NB4 (cell line): Measurements from ENCODE around the gene GLIPR1L2.

Experiments used
- DNase-seq: peaks from one replicate; pipeline ENCODE4 v3.0.0; 2010; ENCODE audit warnings: low read depth
- H3K4me3 ChIP-seq: one replicate; pipeline ENCODE4 v1.5.1; 2011; ENCODE audit warnings: mild to moderate bottlenecking, low read depth, low read length, moderate library complexity
- MYC ChIP-seq: IDR thresholded peaks from 2 replicates; pipeline ENCODE4 v1.6.1; 2011; ENCODE audit warnings: low read depth, low read length
- POLR2A ChIP-seq: IDR thresholded peaks from 2 replicates; pipeline ENCODE4 v1.6.1; 2011; ENCODE audit warnings: mild to moderate bottlenecking; ENCODE audit not compliant: insufficient read length; ENCODE audit errors: extremely low read depth
- TF ChIP-seq, protein P1 (sequence below): IDR thresholded peaks from one replicate; pipeline ENCODE4 v1.5.1; 2012; ENCODE audit warnings: low read depth, low read length
- TF ChIP-seq, protein P2 (sequence below): IDR thresholded peaks from 2 replicates; pipeline ENCODE4 v1.6.1; 2011; ENCODE audit warnings: low read depth, low read length

GLIPR1L2 gene

GRCh38 chr12:75374971-75375370 lies 15.9 kb upstream of the GLIPR1L2 start:
- no peak overlapping the region for H3K4me3 ChIP-seq
- TF ChIP-seq, protein P1, sequence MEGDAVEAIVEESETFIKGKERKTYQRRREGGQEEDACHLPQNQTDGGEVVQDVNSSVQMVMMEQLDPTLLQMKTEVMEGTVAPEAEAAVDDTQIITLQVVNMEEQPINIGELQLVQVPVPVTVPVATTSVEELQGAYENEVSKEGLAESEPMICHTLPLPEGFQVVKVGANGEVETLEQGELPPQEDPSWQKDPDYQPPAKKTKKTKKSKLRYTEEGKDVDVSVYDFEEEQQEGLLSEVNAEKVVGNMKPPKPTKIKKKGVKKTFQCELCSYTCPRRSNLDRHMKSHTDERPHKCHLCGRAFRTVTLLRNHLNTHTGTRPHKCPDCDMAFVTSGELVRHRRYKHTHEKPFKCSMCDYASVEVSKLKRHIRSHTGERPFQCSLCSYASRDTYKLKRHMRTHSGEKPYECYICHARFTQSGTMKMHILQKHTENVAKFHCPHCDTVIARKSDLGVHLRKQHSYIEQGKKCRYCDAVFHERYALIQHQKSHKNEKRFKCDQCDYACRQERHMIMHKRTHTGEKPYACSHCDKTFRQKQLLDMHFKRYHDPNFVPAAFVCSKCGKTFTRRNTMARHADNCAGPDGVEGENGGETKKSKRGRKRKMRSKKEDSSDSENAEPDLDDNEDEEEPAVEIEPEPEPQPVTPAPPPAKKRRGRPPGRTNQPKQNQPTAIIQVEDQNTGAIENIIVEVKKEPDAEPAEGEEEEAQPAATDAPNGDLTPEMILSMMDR: no peak
- TF ChIP-seq, protein P2, sequence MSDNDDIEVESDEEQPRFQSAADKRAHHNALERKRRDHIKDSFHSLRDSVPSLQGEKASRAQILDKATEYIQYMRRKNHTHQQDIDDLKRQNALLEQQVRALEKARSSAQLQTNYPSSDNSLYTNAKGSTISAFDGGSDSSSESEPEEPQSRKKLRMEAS: no peak
- TF ChIP-seq MYC (no peak), POLR2A (no peak)
- no peak for DNase-seq

GRCh38 chr12:75378354-75378753 lies 12.5 kb upstream of the GLIPR1L2 start:
- no peak overlapping the region for H3K4me3 ChIP-seq
- no peak for DNase-seq
- TF ChIP-seq, protein P1: no peak
- TF ChIP-seq MYC: no peak
- TF ChIP-seq, protein P2: no peak
- TF ChIP-seq POLR2A: no peak

- TF ChIP-seq POLR2A (no peak), MYC (no peak)
- TF ChIP-seq, protein P2: no peak
- TF ChIP-seq, protein P1: no peak
- H3K4me3 ChIP-seq: no peak overlapping the region
- DNase-seq: peak; percentile 20
Measured at GRCh38 chr12:75389061-75389460, 1.8 kb upstream of the GLIPR1L2 start.

DNA sequence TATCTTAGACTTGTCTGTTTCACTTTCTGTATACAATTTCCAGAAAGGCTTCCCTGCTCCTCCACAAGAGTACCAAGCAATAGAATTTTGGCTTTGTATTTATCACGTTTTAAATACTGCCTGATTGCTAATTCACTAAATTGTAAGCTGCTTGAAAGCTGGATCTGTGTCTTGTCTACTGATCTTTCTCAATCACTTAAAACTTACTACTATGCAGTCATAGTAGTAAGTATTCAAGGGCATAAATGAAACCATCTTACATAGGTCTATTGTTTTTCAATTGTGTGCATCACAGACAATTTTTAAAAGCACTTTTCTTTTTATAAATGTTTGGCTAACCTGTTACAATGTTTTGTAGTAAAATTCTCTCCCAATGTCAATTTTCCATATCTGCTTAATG lies 1.2 kb upstream of the GLIPR1L2 start:
- peak overlapping the region; percentile 66 for H3K4me3 ChIP-seq
- TF ChIP-seq POLR2A: no peak
- TF ChIP-seq, protein P1: no peak
- DNase-seq: no peak

DNA sequence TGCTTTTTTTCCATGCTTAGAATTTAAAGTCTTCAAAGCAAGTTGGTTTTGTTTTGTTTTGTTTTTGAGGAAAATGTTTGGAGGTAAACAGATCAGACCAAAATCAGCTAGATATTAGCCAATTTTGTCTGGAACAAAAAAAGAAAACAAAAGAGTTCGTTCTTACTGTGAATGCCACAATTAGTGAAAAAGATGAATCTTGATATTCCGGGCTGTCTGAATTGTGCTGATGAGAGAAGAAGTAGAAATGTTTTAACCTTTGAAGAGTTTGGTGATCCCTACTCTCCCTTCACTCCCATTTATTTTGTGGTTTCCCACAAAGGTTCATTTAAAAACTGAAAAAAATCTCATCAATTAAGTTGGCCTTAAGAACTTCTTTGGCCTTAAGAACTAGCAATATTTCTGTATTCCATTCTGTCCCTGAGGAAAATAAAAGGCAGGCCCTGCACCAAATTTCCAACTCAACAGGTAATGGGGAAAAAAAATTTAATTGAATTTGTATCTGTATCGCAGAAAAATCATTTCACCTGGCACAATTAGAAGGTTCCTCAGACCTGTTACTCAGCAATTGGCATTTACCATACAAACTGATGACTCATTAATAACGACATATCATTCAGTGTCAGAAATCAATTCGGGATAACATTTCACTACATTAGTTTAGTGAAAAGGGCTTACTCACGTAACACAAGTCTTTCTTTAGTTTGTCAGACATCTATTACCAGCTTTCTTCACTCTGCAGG lies 562 bp upstream of the GLIPR1L2 start:
- peak overlapping the region; percentile 66 for H3K4me3 ChIP-seq
- TF ChIP-seq POLR2A: no peak
- TF ChIP-seq, protein P1: no peak
- TF ChIP-seq MYC: no peak
- TF ChIP-seq, protein P2: no peak
- no peak for DNase-seq
